ENCODE data around the gene ATP5F1B.

The ATP5F1B gene

GRCh38 chr12:56645201-56645716, 525 bp downstream of the ATP5F1B start:
- DNase-seq = no peak

- DNase-seq = no peak
These were observed 1.1 kb downstream of the ATP5F1B start for GRCh38 chr12:56644654-56645053.

GRCh38 chr12:56641219-56641618, 4.6 kb downstream of the ATP5F1B start:
- no peak for DNase-seq

GRCh38 chr12:56637621-56638020, 8.2 kb downstream of the ATP5F1B start:
- DNase-seq = no peak

GRCh38 chr12:56636675-56637540, 8.9 kb downstream of the ATP5F1B start:
- peak; percentile 92 for DNase-seq

- peak; percentile 90 for DNase-seq
These were observed 9.7 kb downstream of the ATP5F1B start for GRCh38 chr12:56635806-56636674.

GRCh38 chr12:56634837-56635791, 10.7 kb downstream of the ATP5F1B start:
- peak; percentile 76 for DNase-seq

GRCh38 chr12:56634242-56634836, 11.4 kb downstream of the ATP5F1B start:
- DNase-seq = no peak

GRCh38 chr12:56633468-56634241, 12.1 kb downstream of the ATP5F1B start:
- no peak for DNase-seq

- no peak for DNase-seq
These were observed 12.9 kb downstream of the ATP5F1B start for GRCh38 chr12:56632701-56633467.

- DNase-seq = peak; percentile 64
These were observed 13.7 kb downstream of the ATP5F1B start for GRCh38 chr12:56631790-56632700.

- peak; percentile 91 for DNase-seq
These were observed 15.6 kb downstream of the ATP5F1B start, which contains the start of gene BAZ2A for GRCh38 chr12:56630180-56630632. Gene BAZ2A (minus strand): TSS chr12:56630326. CDS start chr12:56617530, 12,796 bp downstream.

- DNase-seq = no peak
These were observed 16.2 kb downstream of the ATP5F1B start for GRCh38 chr12:56629459-56630179.

GRCh38 chr12:56628671-56629458, 16.9 kb downstream of the ATP5F1B start:
- peak; percentile 62 for DNase-seq

- no peak for DNase-seq
These were observed 19.1 kb downstream of the ATP5F1B start for GRCh38 chr12:56626701-56627100.

GRCh38 chr12:56622535-56622934, 23.2 kb downstream of the ATP5F1B start:
- DNase-seq = no peak

- DNase-seq = no peak
These were observed 28.9 kb downstream of the ATP5F1B start for GRCh38 chr12:56616925-56617324.
